HepG2 (cell line): ENCODE results near the gene SERPINB6. TPM values are rescaled to one million over a fixed set of nuclear protein-coding genes. Genes with fewer than 3 reads are reported as not detected.

ENCODE experiments used
- ATAC-seq: fragments of 200-7000 bp; cut with Tn5 transposase; 3 replicates; pipeline ENCODE4 v1.9.1; 2020; ENCODE audit warnings: mild to moderate bottlenecking, moderate library complexity
- BruUV-seq: library from RNA; stranded (reverse); fragments of 400-500 nt; replicated peaks from 2 replicates; lab custom pipeline; 2021; lab: Mats Ljungman, UMichigan
- CTCF ChIA-PET: fragments of 300-600 bp; formaldehyde crosslinking; extraction: SDS; loops from one replicate; lab custom pipeline; 2021; ENCODE audit warnings: low total read pairs, inconsistent platforms, low intra/inter-chr PET ratio; lab: Yijun Ruan, JAX
- POLR2A ChIA-PET: fragments of 350-600 bp; sonication (Branson Sonifier 250); formaldehyde crosslinking; loops from one replicate; lab custom pipeline; 2020; ENCODE audit warnings: antibody characterized with exemption, inconsistent platforms; lab: Yijun Ruan, JAX
- DNase-seq: peaks from one replicate; pipeline ENCODE4 v3.0.0-alpha.2; 2015; ENCODE audit warnings: low spot score
- FAIRE-seq: peaks from 3 replicates; lab custom pipeline; 2011; peaks lifted over from hg19 to GRCh38; lab: Jason Lieb, UNC
- H2AFZ ChIP-seq: one replicate; pipeline ENCODE4 v1.6.1; 2011; ENCODE audit warnings: low read length, inconsistent platforms
- H3K27ac ChIP-seq: fragments of 300-600 bp; 3 replicates; pipeline ENCODE4 v1.8.0; 2011; ENCODE audit warnings: mixed run types, mild to moderate bottlenecking, mixed read lengths, low read length, inconsistent platforms; ENCODE audit not compliant: insufficient read depth; ENCODE audit errors: extremely low read length
- H3K27me3 ChIP-seq, 2 experiments: fragments of 200-600 bp in 1 of 2; 2 replicates in 1 of 2; 3 replicates in 1 of 2; pipeline versions ENCODE4 v1.6.0 to v1.8.0; 2011; ENCODE audit warnings: low read length in 2 of 2, mild to moderate bottlenecking in 2 of 2, moderate library complexity in 2 of 2, inconsistent platforms in 1 of 2; ENCODE audit not compliant: insufficient read depth in 2 of 2, control insufficient read depth in 1 of 2
- H3K36me3 ChIP-seq, 2 experiments: fragments of 200-600 bp in 1 of 2; replicated peaks in 1 of 2; 2 replicates in 1 of 2; 3 replicates in 1 of 2; pipeline versions ENCODE4 v1.5.1 to v1.8.0; 2011; ENCODE audit warnings: low read length in 2 of 2, inconsistent platforms in 1 of 2; ENCODE audit not compliant: insufficient read depth in 2 of 2, control insufficient read depth in 1 of 2
- H3K4me1 ChIP-seq: 2 replicates; pipeline ENCODE4 v1.5.1; 2012; ENCODE audit warnings: low read length, inconsistent platforms; ENCODE audit not compliant: insufficient read depth
- H3K4me2 ChIP-seq: 2 replicates; pipeline ENCODE4 v1.6.0; 2011; ENCODE audit warnings: low read depth, low read length, inconsistent platforms
- H3K4me3 ChIP-seq, 3 experiments: fragments of 200-600 bp in 1 of 3; sonication (generic), shearing (Covaris generic) in 1 of 3; replicated peaks in 1 of 3; 2 replicates each; pipeline ENCODE4 v1.5.1; 2011 to 2016; ENCODE audit warnings: low read length in 3 of 3, inconsistent platforms in 2 of 3, low read depth in 2 of 3, mild to moderate bottlenecking in 2 of 3, control low read depth in 1 of 3, mixed read lengths in 1 of 3; ENCODE audit not compliant: insufficient read depth in 1 of 3
- H3K79me2 ChIP-seq: one replicate; pipeline ENCODE4 v1.6.1; 2011; ENCODE audit warnings: low read length, inconsistent platforms; ENCODE audit not compliant: insufficient read depth
- H3K9ac ChIP-seq: 2 replicates; pipeline ENCODE4 v1.6.0; 2011; ENCODE audit warnings: mild to moderate bottlenecking, low read depth, low read length, inconsistent platforms; ENCODE audit not compliant: insufficient read depth
- H3K9me3 ChIP-seq: 2 replicates; pipeline ENCODE4 v1.5.1; 2012; ENCODE audit warnings: mild to moderate bottlenecking, low read length
- H4K20me1 ChIP-seq: 2 replicates; pipeline ENCODE4 v1.6.0; 2011; ENCODE audit warnings: inconsistent platforms, mild to moderate bottlenecking, low read length, moderate library complexity; ENCODE audit not compliant: insufficient read depth
- CAMTA2 ChIP-seq: sonication (generic); formaldehyde crosslinking; IDR thresholded peaks from 2 replicates; pipeline ENCODE4 v1.4.0; 2020; ENCODE audit warnings: mild to moderate bottlenecking, missing genetic modification reagents, borderline replicate concordance
- TAF15 ChIP-seq: fragments of 200-400 bp; formaldehyde crosslinking; IDR thresholded peaks from one replicate; pipeline ENCODE4 v1.6.1; 2018; ENCODE audit warnings: mild to moderate bottlenecking, low read depth, low read length; ENCODE audit not compliant: poor library complexity, severe bottlenecking
- ZBTB2 ChIP-seq: sonication (generic); formaldehyde crosslinking; IDR thresholded peaks from 2 replicates; pipeline ENCODE4 v1.8.0; 2022; ENCODE audit warnings: low read depth, missing genetic modification reagents
- ZMAT3 ChIP-seq: sonication (generic); formaldehyde crosslinking; conservative IDR thresholded peaks from 2 replicates; pipeline ENCODE4 v1.7.0; 2021; ENCODE audit warnings: missing genetic modification reagents
- ZNF292 ChIP-seq: sonication (generic); formaldehyde crosslinking; IDR thresholded peaks from 2 replicates; pipeline ENCODE4 v1.8.1; 2022; ENCODE audit warnings: mild to moderate bottlenecking, low read depth, missing genetic modification reagents, borderline replicate concordance
- ZNF460 ChIP-seq: sonication (generic); formaldehyde crosslinking; IDR thresholded peaks from 2 replicates; pipeline ENCODE4 v1.5.1; 2020; ENCODE audit warnings: missing genetic modification reagents, mild to moderate bottlenecking, borderline replicate concordance
- WGBS: methylation state at CpG from one replicate; pipeline ENCODE4 v1.1.6; 2017; ENCODE audit warnings: low lambda C conversion rate; 5-methylcytosine and 5-hydroxymethylcytosine counted together
- in situ Hi-C: cut with HindIII; loops from 2 replicates; pipeline ENCODE4 v1.10.0; 2017; ENCODE audit warnings: low pct_unique_long_range_greater_than_20kb; ENCODE audit not compliant: extremely low pct_ligation_motif_present
- intact Hi-C: fragments of 100-400 bp; cut with micrococcal nuclease; formaldehyde crosslinking; loops from one replicate; pipeline ENCODE4 v1.10.0; 2022; ENCODE audit not compliant: unreplicated experiment
- polyA plus RNA-seq, 8 experiments: library from polyadenylated mRNA; depleted of rRNA in 3 of 8; stranded (reverse) in 7 of 8; unstranded in 1 of 8; fragments of >200 nt; fragmentation: Illumina TruSeq in 4 of 8; extraction: Trizol in 4 of 8; gene quantifications; 2 replicates each; pipeline versions ENCODE4 v1.2.1 to v1.2.3, GENCODE V29; 2011 to 2016; ENCODE audit warnings: low read depth in 4 of 8, missing spikeins in 1 of 8, mixed read lengths in 1 of 8; ENCODE audit not compliant: insufficient read depth in 1 of 8
- total RNA-seq, 5 experiments: library from RNA; depleted of rRNA; stranded (reverse); fragments of >200 nt; fragmentation: Illumina TruSeq; extraction: Trizol; gene quantifications; 2 replicates each; pipeline ENCODE4 v1.2.3, GENCODE V29; 2016; ENCODE audit warnings: low read depth in 1 of 5
- TF ChIP-seq, protein P1 (sequence below): fragments of 450-650 bp; IDR thresholded peaks from 2 replicates; pipeline ENCODE4 v1.6.1; 2017

SERPINB6 gene
- total and polyA plus RNA-seq, 2 of the 13 experiments (the other 11 are each of a cell fraction or from before 2014, with no cell fraction given) = 38.2 to 61.3 TPM

- TF ChIP-seq, protein P1, sequence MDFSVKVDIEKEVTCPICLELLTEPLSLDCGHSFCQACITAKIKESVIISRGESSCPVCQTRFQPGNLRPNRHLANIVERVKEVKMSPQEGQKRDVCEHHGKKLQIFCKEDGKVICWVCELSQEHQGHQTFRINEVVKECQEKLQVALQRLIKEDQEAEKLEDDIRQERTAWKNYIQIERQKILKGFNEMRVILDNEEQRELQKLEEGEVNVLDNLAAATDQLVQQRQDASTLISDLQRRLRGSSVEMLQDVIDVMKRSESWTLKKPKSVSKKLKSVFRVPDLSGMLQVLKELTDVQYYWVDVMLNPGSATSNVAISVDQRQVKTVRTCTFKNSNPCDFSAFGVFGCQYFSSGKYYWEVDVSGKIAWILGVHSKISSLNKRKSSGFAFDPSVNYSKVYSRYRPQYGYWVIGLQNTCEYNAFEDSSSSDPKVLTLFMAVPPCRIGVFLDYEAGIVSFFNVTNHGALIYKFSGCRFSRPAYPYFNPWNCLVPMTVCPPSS = no peak
- no peak for TF ChIP-seq TAF15
Measured at GRCh38 chr6:2966347-2966746, 5.0 kb downstream of the SERPINB6 start (continued).

GRCh38 chr6:2964793-2965505, 6.4 kb downstream of the SERPINB6 start:
- in situ Hi-C loops = no loop called here

More at GRCh38 chr6:2964793-2965505, 6.4 kb downstream of the SERPINB6 start:
- ATAC-seq (no peak), DNase-seq (no peak), FAIRE-seq (no peak)
- Histone ChIP-seq H3K27ac (no peak overlapping the region), H2AFZ (no peak overlapping the region), H3K9ac (no peak overlapping the region), H4K20me1 (no peaks in the 10 kb centered on the region), H3K9me3 (no peaks in the 10 kb centered on the region), H3K27me3 (no peaks in the 10 kb centered on the region), H3K36me3 (no peaks in the 10 kb centered on the region), H3K4me2 (no peak overlapping the region), H3K4me1 (peaks cover 45% of the 10 kb centered on the region), H3K79me2 (no peaks in the 10 kb centered on the region), H3K4me3 (no peak overlapping the region)
- intact Hi-C loops = no loop called here
- ChIA-PET CTCF (no interaction called here), POLR2A (no interaction called here)
- 97% methylated on average over 17 of the region's 17 CpGs for WGBS
- no TSS peak for BruUV-seq
- no peak for TF ChIP-seq ZNF460 (CRISPR knock-in tag)
- no peak for TF ChIP-seq ZNF292
- TF ChIP-seq ZMAT3 (CRISPR knock-in tag) = no peak
- no peak for TF ChIP-seq CAMTA2 (CRISPR knock-in tag)
- TF ChIP-seq ZBTB2 = no peak
